Measurements from ENCODE around the gene TGM2.

The TGM2 gene

DNA sequence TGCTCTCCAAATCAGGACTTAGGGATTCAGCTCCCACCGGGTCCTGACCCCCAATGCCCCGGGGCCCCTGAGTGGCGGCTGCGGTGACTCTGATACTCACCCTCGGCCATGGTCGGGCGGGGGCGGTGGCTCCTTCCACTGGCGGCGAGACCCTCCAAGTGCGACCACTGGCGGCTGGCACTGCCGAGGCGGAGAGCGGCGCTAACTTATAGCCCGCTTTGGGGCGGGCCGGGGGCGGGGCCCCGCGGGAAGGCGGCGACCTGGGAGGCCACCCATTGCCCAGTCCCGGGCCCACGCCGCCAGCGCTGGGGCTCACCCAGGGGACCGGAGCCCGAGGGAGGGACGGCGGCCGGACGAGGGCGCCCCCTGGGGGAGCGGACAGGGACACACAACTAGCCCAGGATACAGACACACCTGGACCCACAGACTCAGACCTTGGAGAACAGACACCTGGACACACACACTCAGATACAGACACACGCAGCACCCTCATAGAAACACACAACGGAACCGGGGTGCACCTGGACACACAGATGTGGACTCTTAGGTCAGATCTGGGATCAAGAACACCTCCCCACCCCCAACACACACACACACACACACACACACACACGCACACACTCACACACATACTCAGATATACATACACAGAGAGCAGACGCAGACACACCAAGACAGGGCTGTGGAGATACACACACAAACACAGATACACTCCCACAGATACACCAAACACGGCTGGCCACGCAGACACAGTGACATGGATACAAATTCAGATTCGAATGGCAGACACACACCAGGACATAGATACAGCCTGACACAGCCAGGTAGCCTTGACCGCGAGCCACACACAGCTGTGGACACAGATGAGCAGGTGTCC is at the start of gene TGM2:
Gene TGM2, minus strand, starts transcription at position 182 of the 877 bp plus-strand sequence. Its CDS starts 72 bp downstream, at position 110.
- Histone ChIP-seq H3K36me3 (ENCODE audit: control insufficient read depth, insufficient read depth, low read length) (no peaks in the 10 kb centered on the region), H3K27me3 (ENCODE audit: control insufficient read depth, insufficient read depth, low read length) (peaks cover 3% of the 10 kb centered on the region), H3K4me1 (ENCODE audit: control insufficient read depth, insufficient read depth, low read length) (no peaks in the 10 kb centered on the region), H3K9me3 (ENCODE audit: control insufficient read depth, insufficient read depth, low read length) (no peaks in the 10 kb centered on the region), H3K4me3 (ENCODE audit: low read depth, low read length) (peak within 1 kb of the TSS; percentile 40), H3K9ac (ENCODE audit: low read depth, low read length) (no peak within 1 kb of the TSS)

DNA sequence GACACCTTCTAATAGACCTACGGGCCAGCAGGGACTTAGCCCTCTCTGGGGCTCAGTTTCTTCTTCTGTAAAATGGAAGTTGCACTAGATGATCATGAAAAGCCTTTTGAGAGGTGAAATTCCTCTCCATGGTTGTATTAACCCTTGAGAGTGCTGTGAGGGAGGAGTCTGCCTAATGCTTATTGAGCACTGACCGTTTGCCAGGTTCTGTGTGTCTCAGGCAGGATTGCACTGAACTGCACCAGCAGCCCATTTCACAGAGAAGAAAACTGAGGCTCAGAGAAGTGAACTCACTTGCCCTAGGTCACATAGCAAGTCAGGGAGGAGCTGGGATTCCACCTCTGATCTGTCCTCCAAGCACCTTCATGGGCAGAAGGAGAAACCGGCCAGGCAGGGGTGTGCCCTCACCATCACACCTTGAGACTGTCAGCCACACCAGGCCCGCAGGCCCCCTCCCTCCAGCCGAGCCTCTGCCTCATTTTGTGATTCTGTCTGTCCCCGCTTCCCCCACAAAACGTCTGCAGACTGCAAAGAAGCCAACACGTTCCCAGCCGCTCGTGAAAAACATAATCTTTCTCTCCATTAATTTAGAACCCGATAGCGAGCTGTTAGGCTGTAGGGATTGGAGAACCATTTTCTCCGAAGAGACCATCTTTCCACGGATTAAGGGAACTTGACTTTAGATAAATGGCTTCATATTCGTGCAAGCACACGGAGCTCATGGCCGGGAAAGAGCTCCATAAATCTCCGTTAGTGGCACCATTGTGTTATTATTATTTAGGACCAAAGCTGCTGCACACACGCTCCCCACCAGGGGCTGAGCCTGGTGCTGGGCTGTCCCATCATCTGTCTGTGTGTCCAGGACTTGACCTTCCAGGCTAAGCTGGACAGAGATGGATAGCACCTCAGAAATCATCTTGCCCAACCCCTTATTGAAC is 49.5 kb upstream of the TGM2 start:
- H3K9ac ChIP-seq (ENCODE audit: low read depth, low read length), result no peak overlapping the region
- H3K9me3 ChIP-seq (ENCODE audit: control insufficient read depth, insufficient read depth, low read length), result no peaks in the 10 kb centered on the region
- no peak overlapping the region for H3K4me3 ChIP-seq (ENCODE audit: low read depth, low read length)
- peaks cover 2% of the 10 kb centered on the region for H3K27me3 ChIP-seq (ENCODE audit: control insufficient read depth, insufficient read depth, low read length)
- no peaks in the 10 kb centered on the region for H3K36me3 ChIP-seq (ENCODE audit: control insufficient read depth, insufficient read depth, low read length)
- peaks cover 2% of the 10 kb centered on the region for H3K4me1 ChIP-seq (ENCODE audit: control insufficient read depth, insufficient read depth, low read length)

DNA sequence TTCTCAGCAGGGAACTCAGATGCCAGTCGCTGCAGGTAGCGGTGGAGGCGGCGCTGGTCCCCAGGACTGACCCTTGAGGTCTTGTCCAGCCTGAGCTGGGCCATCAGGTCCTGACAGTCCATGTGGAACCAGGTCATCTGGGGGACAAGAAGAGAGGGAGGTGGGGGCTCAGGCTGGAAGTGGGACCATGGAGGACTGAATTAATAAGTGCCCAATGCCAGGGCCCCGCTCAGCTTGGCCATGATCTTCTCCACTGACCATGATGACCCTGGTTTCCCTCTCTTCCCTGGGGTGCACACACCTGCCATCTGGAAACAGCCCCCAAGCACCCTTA is 48.5 kb upstream of the TGM2 start:
- peaks cover 2% of the 10 kb centered on the region for H3K4me1 ChIP-seq (ENCODE audit: control insufficient read depth, insufficient read depth, low read length)
- no peaks in the 10 kb centered on the region for H3K27me3 ChIP-seq (ENCODE audit: control insufficient read depth, insufficient read depth, low read length)
- H3K36me3 ChIP-seq (ENCODE audit: control insufficient read depth, insufficient read depth, low read length), result no peaks in the 10 kb centered on the region
- no peak overlapping the region for H3K9ac ChIP-seq (ENCODE audit: low read depth, low read length)
- H3K9me3 ChIP-seq (ENCODE audit: control insufficient read depth, insufficient read depth, low read length), result no peaks in the 10 kb centered on the region
- no peak overlapping the region for H3K4me3 ChIP-seq (ENCODE audit: low read depth, low read length)

DNA sequence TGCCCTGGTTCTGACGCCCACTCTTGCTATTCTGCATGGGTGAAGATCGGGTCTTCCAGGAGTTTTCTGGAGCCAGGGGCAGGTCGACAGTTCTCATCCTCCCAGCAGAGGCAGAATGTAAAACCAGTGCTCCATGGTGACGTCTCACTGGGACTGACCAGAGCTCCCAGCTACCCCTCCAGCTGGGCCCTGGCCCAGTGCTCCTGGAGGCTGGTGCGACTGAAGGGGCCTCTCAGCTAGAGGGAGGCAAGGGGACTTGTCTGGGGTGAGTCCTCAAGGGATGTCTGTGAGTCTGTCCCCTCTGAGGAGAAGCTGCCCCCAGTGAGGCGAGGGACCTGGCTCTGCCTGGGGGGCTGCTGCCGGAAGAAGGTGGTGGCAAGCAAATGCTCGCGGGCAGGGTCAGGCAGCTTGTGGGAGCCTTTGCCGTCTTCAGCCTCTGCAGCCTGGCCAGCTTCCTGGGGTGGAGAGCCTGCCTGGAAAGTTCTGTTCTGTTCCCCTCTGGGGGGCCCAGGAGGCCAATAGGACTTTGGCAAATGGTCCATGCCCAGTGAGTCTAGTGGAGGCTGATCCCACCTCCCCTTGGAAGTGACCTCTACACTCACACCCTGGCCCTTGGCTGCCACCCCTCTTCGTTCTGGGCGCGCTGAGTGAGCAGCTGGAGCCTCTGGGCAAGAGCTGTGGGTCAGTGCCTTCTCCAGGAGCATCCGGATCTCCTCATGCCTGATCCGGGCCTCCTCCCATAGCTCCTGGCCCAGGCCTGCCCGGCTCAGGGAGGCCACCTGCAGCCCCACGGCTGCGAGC is 47.9 kb upstream of the TGM2 start:
- no peaks in the 10 kb centered on the region for H3K36me3 ChIP-seq (ENCODE audit: control insufficient read depth, insufficient read depth, low read length)
- H3K4me3 ChIP-seq (ENCODE audit: low read depth, low read length), result no peak overlapping the region
- no peaks in the 10 kb centered on the region for H3K27me3 ChIP-seq (ENCODE audit: control insufficient read depth, insufficient read depth, low read length)
- H3K4me1 ChIP-seq (ENCODE audit: control insufficient read depth, insufficient read depth, low read length), result peaks cover 2% of the 10 kb centered on the region
- H3K9ac ChIP-seq (ENCODE audit: low read depth, low read length), result no peak overlapping the region
- no peaks in the 10 kb centered on the region for H3K9me3 ChIP-seq (ENCODE audit: control insufficient read depth, insufficient read depth, low read length)

DNA sequence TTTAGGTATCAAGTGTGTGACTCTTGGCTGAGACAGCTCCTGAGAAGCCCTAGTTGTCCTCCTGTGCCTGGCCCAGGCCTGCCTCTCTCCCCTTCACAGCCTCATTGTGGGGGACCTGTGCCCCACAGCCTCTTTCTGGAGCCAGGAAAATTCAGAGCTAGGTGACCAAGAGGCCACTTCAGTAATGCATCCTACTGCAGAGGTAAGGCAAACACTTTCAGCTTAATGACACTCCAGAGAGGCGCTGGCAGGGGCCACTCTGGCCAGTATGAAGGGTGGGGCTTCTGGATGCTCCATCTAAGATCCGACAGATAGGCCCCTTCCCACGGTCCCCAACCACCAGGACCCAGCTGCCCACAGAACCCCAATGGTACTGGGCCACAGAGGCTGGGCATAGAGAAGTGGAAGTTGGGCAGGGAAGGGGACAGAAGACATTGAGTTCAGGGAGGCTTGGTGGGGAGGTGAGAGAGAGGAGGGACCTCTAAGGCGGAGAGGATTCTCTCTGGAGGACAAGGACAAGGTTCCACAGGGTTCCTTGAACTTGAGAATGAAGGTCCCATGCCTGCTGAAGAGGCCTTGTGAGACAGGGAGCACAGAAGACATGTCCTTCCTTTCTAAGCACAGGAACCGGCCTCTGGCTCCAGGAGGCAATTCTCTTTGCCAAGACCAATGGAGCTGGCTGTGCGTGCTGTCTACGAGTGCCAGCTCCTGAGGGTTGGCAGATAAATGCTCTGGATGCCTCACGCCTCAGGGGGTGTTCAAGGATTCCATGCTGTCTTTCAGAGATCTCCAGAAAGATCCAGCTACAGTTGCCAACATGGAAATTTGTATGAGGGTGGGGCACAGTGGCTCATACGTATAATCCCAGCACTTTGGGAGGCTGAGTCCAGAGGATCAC is 46.4 kb upstream of the TGM2 start:
- Histone ChIP-seq H3K9me3 (ENCODE audit: control insufficient read depth, insufficient read depth, low read length) (no peaks in the 10 kb centered on the region), H3K36me3 (ENCODE audit: control insufficient read depth, insufficient read depth, low read length) (no peaks in the 10 kb centered on the region), H3K4me3 (ENCODE audit: low read depth, low read length) (no peak overlapping the region), H3K4me1 (ENCODE audit: control insufficient read depth, insufficient read depth, low read length) (no peaks in the 10 kb centered on the region), H3K9ac (ENCODE audit: low read depth, low read length) (no peak overlapping the region), H3K27me3 (ENCODE audit: control insufficient read depth, insufficient read depth, low read length) (no peaks in the 10 kb centered on the region)

DNA sequence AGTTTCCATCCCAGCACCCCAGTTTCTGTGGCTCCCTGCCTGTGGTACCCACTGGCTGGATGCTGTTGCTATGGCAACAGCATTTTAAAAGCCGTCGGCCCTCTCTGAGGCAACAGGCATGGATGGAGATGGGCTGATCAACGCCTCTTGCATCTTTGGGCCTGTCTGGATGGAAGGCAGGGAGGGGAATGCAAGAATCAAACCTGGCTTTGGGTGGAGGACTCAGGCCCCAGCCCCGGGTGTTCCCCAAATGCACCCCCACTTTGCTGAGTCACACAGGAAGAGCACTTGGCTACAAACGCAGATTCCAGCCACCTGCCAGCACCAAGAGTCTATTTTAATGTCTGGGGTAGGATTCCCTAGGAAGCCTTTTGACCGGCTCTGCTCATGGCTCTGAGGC is 45.7 kb upstream of the TGM2 start:
- no peak overlapping the region for H3K4me3 ChIP-seq (ENCODE audit: low read depth, low read length)
- no peaks in the 10 kb centered on the region for H3K4me1 ChIP-seq (ENCODE audit: control insufficient read depth, insufficient read depth, low read length)
- H3K9me3 ChIP-seq (ENCODE audit: control insufficient read depth, insufficient read depth, low read length), result no peaks in the 10 kb centered on the region
- H3K9ac ChIP-seq (ENCODE audit: low read depth, low read length), result no peak overlapping the region
- H3K27me3 ChIP-seq (ENCODE audit: control insufficient read depth, insufficient read depth, low read length), result no peaks in the 10 kb centered on the region
- no peaks in the 10 kb centered on the region for H3K36me3 ChIP-seq (ENCODE audit: control insufficient read depth, insufficient read depth, low read length)

DNA sequence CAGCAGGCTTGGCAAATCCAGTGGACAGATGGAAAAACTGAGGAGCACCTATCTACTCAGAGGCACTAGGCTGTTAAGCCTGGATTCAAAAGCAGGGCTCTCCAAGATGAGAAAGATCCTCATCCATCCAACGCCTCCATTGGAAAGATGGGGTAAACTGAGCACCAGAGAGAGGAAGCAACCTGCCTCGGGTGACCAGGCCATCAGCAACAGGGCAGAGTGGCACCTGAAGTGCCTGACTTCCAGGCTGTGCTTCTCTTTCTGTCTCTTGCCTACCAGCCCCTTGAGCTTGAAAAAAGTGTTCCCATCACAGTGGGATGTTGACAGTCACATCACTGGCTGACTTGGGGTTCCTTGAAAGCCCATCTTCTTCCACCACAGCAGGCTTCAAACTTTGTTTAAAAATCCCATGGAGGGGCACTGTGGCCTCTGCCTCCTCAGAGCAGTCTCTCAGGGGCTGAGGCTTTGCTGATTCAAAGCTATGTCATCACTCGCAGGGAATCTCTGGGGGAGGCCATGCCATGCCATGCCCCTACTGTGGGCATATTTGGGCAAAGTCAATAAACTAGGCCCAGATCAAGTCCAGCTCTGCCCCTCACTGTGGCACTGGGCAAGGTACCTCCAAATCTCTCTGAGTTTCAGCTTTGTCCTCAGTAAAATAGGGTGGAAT is 44.8 kb upstream of the TGM2 start:
- Histone ChIP-seq H3K4me3 (ENCODE audit: low read depth, low read length) (no peak overlapping the region), H3K9me3 (ENCODE audit: control insufficient read depth, insufficient read depth, low read length) (no peaks in the 10 kb centered on the region), H3K4me1 (ENCODE audit: control insufficient read depth, insufficient read depth, low read length) (no peaks in the 10 kb centered on the region), H3K9ac (ENCODE audit: low read depth, low read length) (no peak overlapping the region), H3K36me3 (ENCODE audit: control insufficient read depth, insufficient read depth, low read length) (no peaks in the 10 kb centered on the region), H3K27me3 (ENCODE audit: control insufficient read depth, insufficient read depth, low read length) (no peaks in the 10 kb centered on the region)

DNA sequence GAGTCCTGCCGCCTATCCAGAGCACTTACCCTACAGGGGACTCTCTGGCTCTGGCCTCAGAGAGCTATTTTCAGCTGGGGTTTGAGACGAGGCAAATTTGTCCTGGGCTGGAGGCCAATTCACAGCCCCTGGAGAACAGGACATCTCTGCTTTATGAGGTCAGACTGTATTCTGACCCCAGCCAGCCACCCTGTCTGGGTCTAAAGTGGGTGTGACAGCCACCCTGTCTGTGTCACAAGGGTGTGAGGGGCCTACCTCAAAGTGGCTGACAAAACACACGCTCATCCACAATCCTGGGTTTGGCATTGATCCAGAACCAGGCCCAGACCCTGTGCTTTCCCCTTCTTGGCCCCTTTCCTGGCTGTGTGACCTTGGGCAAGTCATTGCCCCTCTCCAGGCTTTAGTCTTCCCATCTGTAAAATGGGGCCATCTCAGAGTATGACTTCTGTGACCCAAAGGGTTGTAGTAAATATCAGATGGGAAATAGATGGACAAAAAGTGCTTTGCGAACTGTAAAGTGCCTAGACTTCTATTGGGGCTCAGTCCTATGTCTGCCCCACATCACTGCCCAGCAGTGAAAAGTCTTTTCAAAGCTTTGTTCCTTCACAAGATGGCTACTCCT is 44.1 kb upstream of the TGM2 start:
- H3K9me3 ChIP-seq (ENCODE audit: control insufficient read depth, insufficient read depth, low read length), result no peaks in the 10 kb centered on the region
- H3K36me3 ChIP-seq (ENCODE audit: control insufficient read depth, insufficient read depth, low read length), result no peaks in the 10 kb centered on the region
- H3K27me3 ChIP-seq (ENCODE audit: control insufficient read depth, insufficient read depth, low read length), result no peaks in the 10 kb centered on the region
- no peak overlapping the region for H3K9ac ChIP-seq (ENCODE audit: low read depth, low read length)
- H3K4me3 ChIP-seq (ENCODE audit: low read depth, low read length), result no peak overlapping the region
- no peaks in the 10 kb centered on the region for H3K4me1 ChIP-seq (ENCODE audit: control insufficient read depth, insufficient read depth, low read length)

DNA sequence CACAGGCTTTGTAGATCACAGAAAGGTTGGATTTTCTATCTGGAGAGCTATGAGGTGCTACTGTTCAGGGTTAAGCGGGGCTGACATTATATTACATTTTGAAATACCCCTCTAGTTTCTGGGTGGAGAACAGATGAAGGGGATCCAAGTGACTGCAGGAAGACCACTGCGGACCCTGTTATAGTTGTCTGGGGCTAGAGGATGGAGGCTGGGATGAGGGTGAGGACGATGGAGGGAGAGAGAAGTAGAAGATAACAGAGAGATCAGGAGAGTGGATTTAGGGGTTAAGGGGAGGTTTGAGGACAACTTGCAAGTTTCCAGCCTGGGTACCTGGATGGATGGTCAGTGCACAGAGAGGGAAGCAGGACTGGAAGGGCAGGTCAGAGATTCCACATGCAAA is 43.5 kb upstream of the TGM2 start:
- no peaks in the 10 kb centered on the region for H3K9me3 ChIP-seq (ENCODE audit: control insufficient read depth, insufficient read depth, low read length)
- H3K27me3 ChIP-seq (ENCODE audit: control insufficient read depth, insufficient read depth, low read length), result no peaks in the 10 kb centered on the region
- no peak overlapping the region for H3K4me3 ChIP-seq (ENCODE audit: low read depth, low read length)

DNA sequence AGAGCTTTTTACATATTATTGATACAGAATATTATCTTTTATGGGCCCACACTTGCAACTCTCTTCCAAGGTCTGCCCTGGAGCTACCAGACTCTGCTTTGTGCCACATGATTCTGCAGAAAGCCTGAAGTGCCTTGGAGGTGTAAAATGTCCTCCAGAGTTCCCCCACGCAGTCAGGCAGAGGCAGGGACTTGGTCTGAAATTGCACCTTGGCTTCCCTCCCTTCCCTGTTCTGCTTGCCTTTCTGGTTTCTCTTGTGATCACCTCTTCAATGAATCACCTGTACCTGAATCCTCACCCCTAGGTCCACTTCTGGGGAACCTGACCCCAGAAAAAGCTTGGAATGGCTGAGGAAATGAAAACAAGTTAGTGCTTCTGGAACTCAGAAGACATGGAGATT is 43.0 kb upstream of the TGM2 start:
- Histone ChIP-seq H3K36me3 (ENCODE audit: control insufficient read depth, insufficient read depth, low read length) (no peaks in the 10 kb centered on the region), H3K9ac (ENCODE audit: low read depth, low read length) (no peak overlapping the region), H3K4me3 (ENCODE audit: low read depth, low read length) (no peak overlapping the region), H3K27me3 (ENCODE audit: control insufficient read depth, insufficient read depth, low read length) (no peaks in the 10 kb centered on the region), H3K9me3 (ENCODE audit: control insufficient read depth, insufficient read depth, low read length) (no peaks in the 10 kb centered on the region), H3K4me1 (ENCODE audit: control insufficient read depth, insufficient read depth, low read length) (no peaks in the 10 kb centered on the region)

More for the DNA sequence above, 43.5 kb upstream of the TGM2 start:
- no peak overlapping the region for H3K9ac ChIP-seq (ENCODE audit: low read depth, low read length)
- H3K36me3 ChIP-seq (ENCODE audit: control insufficient read depth, insufficient read depth, low read length), result no peaks in the 10 kb centered on the region
- H3K4me1 ChIP-seq (ENCODE audit: control insufficient read depth, insufficient read depth, low read length), result no peaks in the 10 kb centered on the region
